NCI-H524 treated with DMSO at 0.1 percent for 48 hours (cell line): ENCODE results near the gene RPUSD1.
A peak's percentile ranks its signal among the peaks of the same experiment; 100 is the strongest.
"Not testable (repeated sequence)": the region's sequence is repeated elsewhere in the genome, so short reads cannot be mapped to it uniquely, and the experiment has no call there.

Experiments
- DNase-seq: peaks from one replicate; lab custom pipeline; 2025; lab: John Stamatoyannopoulos, UW

The RPUSD1 gene

GRCh38 chr16:747978-748746 lies 40.0 kb downstream of the RPUSD1 start:
- no peak for DNase-seq

GRCh38 chr16:746637-747036 lies 41.5 kb downstream of the RPUSD1 start:
- DNase-seq = no peak

GRCh38 chr16:745739-746138 lies 42.4 kb downstream of the RPUSD1 start:
- no peak for DNase-seq

DNA sequence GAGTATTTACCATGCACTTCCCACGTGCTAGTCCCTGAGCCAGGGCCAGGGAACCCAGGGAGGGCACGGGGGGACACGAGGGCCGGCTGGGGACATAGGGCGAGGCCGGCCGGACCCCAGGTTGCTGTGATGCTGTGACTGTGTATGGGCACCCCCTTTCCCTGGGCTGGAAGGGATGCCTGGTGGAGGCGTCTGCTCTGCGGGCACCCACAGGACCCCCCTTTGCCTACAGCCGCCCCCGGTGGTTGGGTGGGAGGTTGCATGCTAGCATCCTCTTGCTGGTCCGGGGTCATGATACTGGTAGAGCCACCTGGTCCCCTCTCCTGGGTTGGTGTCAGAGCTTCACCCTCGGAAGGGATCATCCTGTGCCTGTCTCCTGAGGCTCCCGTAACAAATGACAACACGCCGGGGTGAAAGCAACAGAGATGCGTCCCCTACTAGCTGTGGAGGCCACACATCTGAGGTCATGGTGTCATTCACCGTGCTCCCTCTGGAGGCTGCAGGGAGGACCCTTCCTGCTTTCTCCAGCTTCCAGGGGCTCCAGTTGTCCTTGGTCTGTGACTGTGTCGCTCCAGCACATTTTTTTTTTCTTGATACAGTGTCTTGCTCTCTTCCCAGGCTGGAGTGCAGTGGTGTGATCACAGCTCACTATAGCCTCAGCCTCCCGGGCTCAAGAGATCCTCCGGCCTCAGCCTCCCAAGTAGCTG lies 44.2 kb downstream of the RPUSD1 start:
- DNase-seq = no peak

DNA sequence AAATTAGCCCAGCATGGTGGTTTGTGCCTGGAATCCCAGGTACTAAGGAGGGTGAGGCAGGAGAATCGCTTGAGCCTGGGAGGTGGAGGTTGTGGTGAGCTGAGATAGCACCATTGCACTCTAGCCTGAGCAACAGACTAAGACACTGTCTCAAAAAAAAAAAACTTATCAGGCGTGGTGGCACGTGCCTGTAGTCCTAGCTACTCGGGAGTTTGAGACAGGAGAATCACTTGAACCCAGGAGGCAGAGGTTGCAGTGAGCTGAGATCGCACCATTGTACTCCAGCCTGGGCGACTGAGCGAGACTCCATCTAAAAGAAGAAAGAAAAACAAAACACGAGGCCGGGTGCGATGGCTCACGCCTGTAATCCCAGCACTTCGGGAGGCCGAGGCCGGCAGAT lies 45.3 kb downstream of the RPUSD1 start:
- DNase-seq = not testable (repeated sequence)

DNA sequence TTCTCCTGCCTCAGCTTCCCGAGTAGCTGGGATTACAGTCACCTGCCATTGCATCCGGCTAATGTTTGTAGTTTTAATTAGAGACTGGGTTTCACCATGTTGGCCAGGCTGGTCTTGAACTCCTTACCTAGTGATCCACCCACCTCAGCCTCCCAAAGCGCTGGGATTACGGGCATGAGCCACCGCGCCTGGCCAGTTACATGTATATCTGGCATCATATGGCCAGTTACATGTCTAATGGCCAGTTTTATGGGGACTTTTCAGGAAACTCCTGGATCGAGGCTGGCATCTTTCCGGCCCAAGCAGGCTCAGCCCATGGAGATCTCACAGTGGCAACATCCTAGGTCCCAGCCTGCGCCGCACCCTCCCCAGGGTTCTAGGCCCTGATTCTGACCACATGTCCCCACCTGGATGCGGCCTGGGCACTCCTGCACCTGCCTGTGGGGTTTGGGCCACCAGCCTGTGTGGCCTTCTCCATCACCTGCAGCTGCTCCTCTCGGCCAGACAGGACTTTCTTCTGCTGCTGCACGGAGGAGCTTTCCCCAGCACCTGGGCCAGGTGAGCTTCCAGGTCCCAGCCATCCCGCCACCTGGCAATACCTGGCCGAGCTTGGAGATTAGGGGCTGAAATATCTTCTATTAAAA lies 46.1 kb downstream of the RPUSD1 start:
- no peak for DNase-seq

DNA sequence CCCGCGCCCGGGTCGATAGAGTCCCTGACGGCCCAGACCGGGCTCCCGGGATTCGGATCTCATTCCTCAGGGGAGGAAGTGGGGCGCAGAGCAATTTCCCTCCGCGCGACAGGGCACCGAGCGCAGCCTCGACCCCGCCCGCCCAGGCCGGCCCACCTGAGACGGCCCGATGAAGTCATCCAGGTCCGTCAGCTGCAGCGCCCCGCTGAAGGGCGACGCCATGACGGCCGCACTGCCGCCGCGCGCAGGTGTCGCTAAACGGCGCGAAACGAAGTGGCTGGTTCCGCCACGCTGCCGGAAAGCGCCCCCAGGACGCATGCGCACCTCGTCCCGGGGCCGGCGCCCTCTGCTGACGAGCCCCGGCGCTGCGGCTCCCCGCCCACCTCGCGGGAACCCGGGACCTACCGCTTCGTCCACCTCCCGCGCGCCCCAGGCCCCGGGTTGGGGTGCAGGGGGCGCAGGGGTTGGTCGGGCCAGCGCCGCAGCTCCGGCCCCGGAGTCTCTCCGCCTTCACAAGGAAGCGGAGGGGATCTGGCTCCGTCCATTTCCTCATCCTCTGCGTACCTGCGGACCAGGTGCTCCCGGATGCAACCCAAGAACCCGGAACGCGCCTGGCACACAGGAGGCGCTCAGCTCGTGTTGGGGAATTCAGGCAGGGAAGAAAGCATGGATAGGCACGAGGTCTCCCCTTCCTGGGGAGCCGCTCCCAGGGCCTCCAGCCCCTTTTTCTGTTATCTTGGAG lies 47.2 kb downstream of the RPUSD1 start, which contains the start of gene CIAO3:
Gene CIAO3, minus strand, starts transcription at position 234 of the 742 bp plus-strand sequence. Its CDS starts 12 bp downstream, at position 222.
- DNase-seq = peak; percentile 61

DNA sequence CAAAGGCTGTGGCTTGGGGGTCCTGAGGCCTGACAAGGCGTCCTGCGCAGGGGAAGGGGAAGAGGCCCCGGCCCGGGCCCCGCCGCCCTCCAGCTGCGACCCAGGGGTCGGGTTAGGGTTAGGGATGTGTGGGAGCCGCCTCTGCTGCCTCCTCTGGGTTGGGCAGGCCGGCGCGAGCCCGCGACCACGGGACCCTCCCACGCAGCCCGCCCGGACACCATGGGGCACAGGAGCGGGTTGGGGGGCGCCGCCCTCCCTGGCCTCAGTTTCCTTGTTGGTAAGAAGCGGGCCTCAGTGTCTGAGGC lies 47.8 kb downstream of the RPUSD1 start:
- no peak for DNase-seq

DNA sequence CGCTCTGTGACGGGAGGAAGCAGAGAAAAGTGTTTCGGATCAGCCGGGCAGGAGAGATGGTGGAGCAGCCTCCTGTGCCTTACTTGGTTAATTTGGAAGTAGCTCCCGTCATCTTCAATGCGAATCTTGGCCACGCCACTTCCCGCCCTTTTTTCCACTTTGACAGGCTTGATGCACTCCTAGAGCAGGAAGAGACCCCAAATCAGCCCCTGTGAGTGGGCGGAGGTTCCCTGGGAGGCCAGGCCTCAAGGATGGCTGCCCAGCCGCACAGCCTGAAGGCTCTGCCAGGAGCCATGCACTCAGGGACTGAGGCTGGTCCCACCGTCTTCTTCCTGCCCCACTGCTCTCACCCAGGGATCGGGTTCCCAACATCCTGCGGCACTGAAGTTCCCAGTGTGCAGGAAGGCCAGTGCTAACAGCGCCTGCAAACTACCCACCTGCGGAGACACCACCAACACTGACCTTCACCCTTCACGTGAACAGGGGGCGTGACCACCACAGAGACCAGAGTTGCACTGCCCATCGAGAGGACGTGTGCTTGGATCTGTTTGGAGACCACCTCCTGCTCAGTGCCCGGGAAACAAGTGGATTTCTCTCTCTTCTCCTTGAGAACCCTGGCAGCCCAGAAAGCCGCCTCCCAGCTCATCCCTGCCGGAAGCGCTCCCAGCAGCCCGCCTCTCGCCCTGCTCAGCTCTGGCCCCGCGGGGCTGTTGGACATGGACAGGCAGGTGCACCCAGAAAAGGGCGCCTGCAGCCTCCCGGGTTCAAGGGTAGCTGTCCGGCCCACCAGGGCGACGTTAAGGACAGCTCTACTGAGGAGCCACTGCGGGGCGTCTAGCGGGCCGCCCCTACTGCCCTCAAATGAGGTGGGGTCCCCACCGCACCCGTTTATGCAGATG lies 48.4 kb downstream of the RPUSD1 start:
- DNase-seq = no peak

DNA sequence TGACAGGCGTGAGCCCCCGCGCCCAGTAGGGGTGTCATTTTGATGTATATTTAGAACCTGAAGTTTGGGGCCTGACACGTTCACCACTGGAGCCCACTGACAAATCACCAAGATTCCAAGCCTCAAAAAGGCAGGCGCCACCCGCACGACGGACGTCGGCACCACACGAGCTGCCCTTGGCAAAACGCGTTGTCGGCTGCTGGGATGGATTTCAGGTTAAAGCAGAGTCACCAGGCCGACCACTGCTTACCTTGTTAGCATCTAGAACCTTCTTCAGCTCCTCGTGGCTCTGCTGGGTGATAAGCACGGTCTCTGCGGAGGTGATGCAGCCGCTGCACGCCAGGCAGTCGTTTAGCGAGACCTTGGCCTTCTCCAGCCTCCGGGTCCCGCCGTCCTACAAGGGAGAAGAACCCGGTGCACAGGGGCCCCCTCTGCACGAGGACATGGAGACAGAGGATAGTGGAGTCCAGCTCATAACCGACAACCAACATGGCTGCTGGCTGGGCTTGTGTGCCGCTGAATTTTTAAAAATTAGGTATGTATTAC lies 51.2 kb downstream of the RPUSD1 start:
- no peak for DNase-seq

DNA sequence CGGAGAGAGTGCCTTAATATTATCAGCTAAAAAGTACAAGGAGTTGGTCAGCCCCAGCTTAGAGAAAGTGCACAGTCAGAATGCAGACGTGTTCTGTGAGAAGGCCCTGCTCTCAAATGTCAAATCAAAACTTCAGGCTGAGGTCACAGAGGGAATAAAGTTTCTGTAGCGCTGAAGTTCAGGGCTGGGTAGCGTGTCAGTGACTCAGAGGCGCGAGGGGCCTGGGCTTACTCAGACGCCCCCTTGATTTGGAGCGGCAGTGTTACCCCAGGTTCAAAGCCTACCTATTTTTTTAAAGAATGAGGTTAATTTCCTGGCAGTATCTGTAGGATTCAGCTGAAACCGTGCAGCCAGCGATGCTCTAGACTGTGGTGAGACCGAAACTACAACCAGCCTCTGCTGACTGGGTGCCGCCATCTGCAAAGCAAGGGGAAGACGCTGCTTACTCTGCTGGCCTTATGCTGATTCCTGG lies 52.2 kb downstream of the RPUSD1 start:
- no peak for DNase-seq

- no peak for DNase-seq
Observed at GRCh38 chr16:734981-735881, 53.0 kb downstream of the RPUSD1 start.
